ENCODE measurements around the gene HDLBP.

The HDLBP gene

DNA sequence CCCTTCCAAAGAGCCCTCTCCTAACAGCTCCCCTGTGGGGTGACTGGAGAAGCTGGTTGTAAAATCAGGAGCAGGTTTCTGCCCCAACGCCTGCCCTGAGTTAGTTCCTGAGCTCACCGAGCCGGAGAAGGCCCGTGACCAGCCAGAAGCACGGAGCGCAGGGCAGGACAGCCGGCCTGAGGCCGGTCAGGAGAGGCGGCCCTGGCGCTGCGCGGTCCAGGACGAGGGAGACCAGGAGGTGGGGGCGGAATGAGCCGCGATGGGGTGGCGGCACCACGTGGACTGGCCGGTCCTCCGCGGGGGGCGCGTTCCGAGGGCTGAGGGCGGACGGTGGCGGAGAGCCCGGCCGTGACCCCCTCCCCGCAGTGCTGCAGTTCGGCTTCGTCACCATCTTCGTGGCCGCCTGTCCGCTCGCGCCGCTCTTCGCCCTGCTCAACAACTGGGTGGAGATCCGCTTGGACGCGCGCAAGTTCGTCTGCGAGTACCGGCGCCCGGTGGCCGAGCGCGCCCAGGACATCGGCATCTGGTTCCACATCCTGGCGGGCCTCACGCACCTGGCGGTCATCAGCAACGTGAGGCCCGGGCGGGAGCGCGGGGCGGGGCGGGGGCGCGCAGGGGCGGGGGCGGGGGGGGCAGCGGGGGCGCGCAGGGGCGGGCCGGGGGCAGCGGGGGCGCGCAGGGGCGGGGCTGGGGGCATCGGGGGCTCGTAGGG, 98.0 kb downstream of the HDLBP start:
- peak; percentile 19 for DNase-seq (ENCODE audit: low read depth)
- TF ChIP-seq, protein P1, sequence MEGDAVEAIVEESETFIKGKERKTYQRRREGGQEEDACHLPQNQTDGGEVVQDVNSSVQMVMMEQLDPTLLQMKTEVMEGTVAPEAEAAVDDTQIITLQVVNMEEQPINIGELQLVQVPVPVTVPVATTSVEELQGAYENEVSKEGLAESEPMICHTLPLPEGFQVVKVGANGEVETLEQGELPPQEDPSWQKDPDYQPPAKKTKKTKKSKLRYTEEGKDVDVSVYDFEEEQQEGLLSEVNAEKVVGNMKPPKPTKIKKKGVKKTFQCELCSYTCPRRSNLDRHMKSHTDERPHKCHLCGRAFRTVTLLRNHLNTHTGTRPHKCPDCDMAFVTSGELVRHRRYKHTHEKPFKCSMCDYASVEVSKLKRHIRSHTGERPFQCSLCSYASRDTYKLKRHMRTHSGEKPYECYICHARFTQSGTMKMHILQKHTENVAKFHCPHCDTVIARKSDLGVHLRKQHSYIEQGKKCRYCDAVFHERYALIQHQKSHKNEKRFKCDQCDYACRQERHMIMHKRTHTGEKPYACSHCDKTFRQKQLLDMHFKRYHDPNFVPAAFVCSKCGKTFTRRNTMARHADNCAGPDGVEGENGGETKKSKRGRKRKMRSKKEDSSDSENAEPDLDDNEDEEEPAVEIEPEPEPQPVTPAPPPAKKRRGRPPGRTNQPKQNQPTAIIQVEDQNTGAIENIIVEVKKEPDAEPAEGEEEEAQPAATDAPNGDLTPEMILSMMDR (IDR thresholded peaks at IDR 0.05; ENCODE audit: low read depth, low read length, missing control alignments), result no peak
- in situ Hi-C loops (cut with HindIII; ENCODE audit: low sequenced_read_pairs), result no loop called here
- H3K4me3 ChIP-seq (ENCODE audit: low read depth, low read length), result peak overlapping the region; percentile 37

DNA sequence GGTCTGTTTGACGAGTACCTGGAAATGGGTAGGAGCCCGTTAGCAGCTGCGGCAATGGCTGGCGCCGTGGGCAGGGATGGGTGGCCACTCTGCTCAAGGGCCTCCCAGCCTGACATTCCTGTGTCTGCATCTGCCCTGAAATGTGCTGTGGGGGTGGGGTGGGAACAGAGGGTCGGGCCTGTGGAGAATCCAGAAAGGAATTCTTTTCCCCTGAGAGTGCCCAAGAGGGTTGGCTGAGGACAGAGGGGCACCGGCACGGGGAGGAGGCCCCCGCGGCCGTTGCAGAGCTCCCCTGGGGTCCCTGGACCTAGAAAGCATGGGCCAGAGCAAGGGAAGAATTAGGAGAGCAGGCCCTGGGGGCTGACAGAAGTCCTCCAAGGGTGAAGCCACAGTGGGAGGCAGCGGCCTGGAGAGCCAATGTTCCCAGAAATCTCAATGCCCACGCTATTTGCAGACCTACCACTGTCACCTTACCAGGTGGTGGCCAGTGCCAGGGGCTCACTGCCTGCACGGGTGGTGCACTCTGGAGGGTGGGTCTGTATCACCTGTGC, 99.2 kb downstream of the HDLBP start:
- in situ Hi-C loops (cut with HindIII; ENCODE audit: low sequenced_read_pairs), result no loop called here
- TF ChIP-seq, protein P1 (IDR thresholded peaks at IDR 0.05; ENCODE audit: low read depth, low read length, missing control alignments), result no peak
- no peak for DNase-seq (ENCODE audit: low read depth)

DNA sequence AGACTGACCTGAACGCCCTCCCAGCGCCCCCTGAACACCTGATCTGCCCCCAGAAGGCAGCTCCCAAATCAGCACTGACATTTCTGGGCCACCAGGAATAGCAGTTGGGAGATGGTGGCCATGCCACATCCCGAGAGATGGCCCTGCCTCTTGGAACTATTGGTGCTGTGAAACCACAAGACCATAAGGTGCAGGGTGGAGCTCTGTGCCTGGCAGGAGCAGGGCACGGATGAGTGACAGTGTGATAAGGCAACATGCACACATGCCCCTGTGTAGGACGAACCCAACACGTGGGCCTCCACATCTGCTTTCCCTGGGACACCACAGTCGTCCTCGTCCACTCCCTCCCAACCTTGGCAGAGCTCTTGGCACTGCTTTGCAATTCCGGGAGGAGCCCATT, 100.1 kb downstream of the HDLBP start:
- no peak for DNase-seq (ENCODE audit: low read depth)
- H3K4me3 ChIP-seq (ENCODE audit: low read depth, low read length), result no peak overlapping the region
- in situ Hi-C loops (cut with HindIII; ENCODE audit: low sequenced_read_pairs), result no loop called here
- TF ChIP-seq, protein P1 (IDR thresholded peaks at IDR 0.05; ENCODE audit: low read depth, low read length, missing control alignments), result no peak

More for the DNA sequence above, 99.2 kb downstream of the HDLBP start:
- H3K4me3 ChIP-seq (ENCODE audit: low read depth, low read length), result no peak overlapping the region

DNA sequence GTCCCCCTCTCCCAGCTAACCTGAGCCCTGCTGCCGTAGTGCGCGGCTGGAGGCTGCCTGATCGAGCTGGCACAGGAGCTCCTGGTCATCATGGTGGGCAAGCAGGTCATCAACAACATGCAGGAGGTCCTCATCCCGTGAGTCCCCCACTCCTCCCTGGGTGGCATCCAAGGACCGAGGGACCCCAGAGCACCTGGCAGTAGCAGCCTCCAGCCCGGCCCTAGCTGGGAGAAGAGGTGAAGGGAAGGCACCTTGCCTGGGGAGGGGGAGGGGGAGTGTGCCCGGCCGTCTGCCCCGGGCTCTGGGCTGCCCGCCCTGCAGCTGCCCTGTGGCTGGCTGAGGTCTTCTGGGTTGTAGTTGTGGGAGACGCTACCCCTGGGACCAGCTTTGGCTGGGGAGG, 100.7 kb downstream of the HDLBP start:
- in situ Hi-C loops (cut with HindIII; ENCODE audit: low sequenced_read_pairs), result no loop called here
- no peak for DNase-seq (ENCODE audit: low read depth)
- H3K4me3 ChIP-seq (ENCODE audit: low read depth, low read length), result no peak overlapping the region
- TF ChIP-seq, protein P1 (IDR thresholded peaks at IDR 0.05; ENCODE audit: low read depth, low read length, missing control alignments), result no peak

DNA sequence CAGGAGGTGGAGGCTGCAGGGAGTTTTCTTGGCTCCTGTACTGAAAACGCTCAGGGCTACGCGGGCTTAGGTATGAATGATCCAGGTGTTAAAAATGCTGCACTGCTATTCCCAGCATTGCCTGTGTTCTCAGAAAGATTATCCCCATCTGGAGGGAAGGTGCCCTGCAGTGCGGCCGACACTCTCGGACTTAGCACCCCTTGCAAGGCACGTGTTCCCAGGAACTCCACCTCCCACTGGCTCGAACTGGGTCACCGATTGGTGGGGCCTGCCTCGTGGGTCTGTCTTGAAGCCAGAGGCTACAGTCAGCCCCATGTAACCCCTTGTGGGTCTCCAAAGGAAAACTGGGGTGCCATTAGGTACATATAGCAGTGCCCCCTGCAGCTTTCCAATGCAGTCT, 101.3 kb downstream of the HDLBP start:
- H3K4me3 ChIP-seq (ENCODE audit: low read depth, low read length), result no peak overlapping the region
- in situ Hi-C loops (cut with HindIII; ENCODE audit: low sequenced_read_pairs), result no loop called here
- TF ChIP-seq, protein P1 (IDR thresholded peaks at IDR 0.05; ENCODE audit: low read depth, low read length, missing control alignments), result no peak
- no peak for DNase-seq (ENCODE audit: low read depth)

DNA sequence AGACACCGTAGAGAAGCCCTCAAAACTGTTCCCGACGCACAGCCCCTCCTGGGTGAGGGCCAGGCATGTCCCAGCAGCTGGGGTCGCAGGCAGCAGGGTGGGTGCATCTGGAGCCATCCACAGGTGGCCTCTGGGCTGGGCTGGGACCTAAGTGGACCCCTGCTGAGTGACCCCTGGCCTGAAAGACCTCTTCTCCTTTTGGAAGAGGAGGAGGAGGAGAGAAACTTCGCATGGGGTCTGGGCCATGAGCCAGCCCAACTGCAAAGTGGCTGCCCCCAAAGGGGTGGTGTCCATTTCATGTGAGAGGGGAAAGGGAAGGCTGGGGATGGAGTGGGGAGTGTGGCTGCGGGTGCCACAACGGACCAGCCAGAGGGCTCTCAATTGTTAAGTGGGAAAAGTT, 101.9 kb downstream of the HDLBP start:
- no peak overlapping the region for H3K4me3 ChIP-seq (ENCODE audit: low read depth, low read length)
- DNase-seq (ENCODE audit: low read depth), result no peak
- in situ Hi-C loops (cut with HindIII; ENCODE audit: low sequenced_read_pairs), result no loop called here
- TF ChIP-seq, protein P1 (IDR thresholded peaks at IDR 0.05; ENCODE audit: low read depth, low read length, missing control alignments), result no peak
